ENCODE measurements around the gene ZSCAN31.

Gene ZSCAN31

DNA sequence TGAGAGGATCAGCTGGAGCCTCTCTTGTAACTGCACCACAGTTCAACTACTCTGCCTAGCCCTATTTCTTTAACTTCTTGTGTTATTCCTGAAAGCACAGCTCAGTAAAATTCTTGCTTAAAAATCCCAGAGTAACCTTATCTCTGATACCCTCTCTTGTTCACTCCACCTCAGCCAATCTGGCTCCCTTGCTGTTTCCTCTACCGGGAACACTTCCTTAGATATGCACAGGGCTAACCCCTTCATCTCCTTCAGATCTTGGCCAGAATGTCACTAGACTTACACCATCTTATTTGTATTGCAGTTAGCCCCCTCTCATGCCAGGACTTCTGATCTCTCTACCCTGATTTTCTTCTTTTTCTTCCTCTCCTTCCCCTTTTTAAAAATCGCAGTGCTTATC, 11.2 kb upstream of the ZSCAN31 start:
- WGBS (ENCODE audit: insufficient coverage) = 8% methylated on average over 1 of the region's 2 CpGs
- peaks cover 10 to 25% (median 17%) of the 10 kb centered on the region in 4 experiments for H3K4me1 ChIP-seq (ENCODE audit: control extremely low read depth in 1 of 4, control insufficient read depth in 4 of 4, insufficient read depth in 4 of 4, low read length in 3 of 4)
- no peaks in the 10 kb centered on the region for H3K9me3 ChIP-seq (ENCODE audit: control extremely low read depth in 1 of 5, control insufficient read depth in 4 of 5, insufficient read depth in 2 of 5, low read depth in 1 of 5, low read length in 4 of 5)
- no peak overlapping the region for H3K27ac ChIP-seq (ENCODE audit: insufficient read depth in 1 of 2, low read depth in 1 of 2, low read length in 2 of 2, poor library complexity in 1 of 2, severe bottlenecking in 2 of 2)
- H3K4me3 ChIP-seq (ENCODE audit: control insufficient read depth in 1 of 7, extremely low read depth in 1 of 7, insufficient read depth in 4 of 7, low read depth in 2 of 7, low read length in 6 of 7) = no peak overlapping the region
- H3K36me3 ChIP-seq (ENCODE audit: control insufficient read depth in 4 of 4, insufficient read depth in 4 of 4, low read length in 3 of 4) = no peaks in the 10 kb centered on the region
- CTCF ChIA-PET = interaction anchor here (0.5 to 1.5 kb wide), 5 partner anchors 9 to 64 kb away, joined by 3 to 4 read pairs (median 3); no protein-coding TSS in a partner anchor
- no peaks in the 10 kb centered on the region for H3K27me3 ChIP-seq (replicated peaks in 2 of 5; ENCODE audit: control insufficient read depth in 4 of 5, insufficient read depth in 5 of 5, low read length in 4 of 5)
- DNase-seq = no peak
- POLR2A ChIA-PET = interaction anchor here (3.8 kb wide), 1 partner anchor 11 kb away, joined by 20 read pairs; the partner anchor contains the start of gene ZSCAN31

DNA sequence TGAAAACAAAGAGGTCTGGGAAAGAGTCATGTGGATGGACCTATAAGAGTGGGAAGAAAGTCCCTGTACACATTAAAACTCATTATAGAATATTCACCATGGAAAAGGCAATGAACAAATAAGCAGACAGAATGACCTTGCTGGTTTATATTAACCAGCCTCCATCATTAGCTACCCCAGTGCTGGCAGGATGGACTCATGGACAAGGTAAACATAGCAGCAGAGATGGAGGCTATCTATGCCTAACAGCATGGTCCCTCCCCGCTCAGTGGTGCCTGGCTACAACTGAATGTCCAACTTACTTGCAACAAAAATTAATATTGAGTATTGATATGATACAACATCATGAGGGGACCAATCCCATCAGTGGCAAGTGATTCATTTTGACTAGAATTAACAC, 9.3 kb upstream of the ZSCAN31 start:
- POLR2A ChIA-PET = interaction anchor here (3.8 kb wide), 1 partner anchor 9 kb away, joined by 20 read pairs; the partner anchor contains the start of gene ZSCAN31
- Histone ChIP-seq H3K27ac (ENCODE audit: insufficient read depth in 1 of 2, low read depth in 1 of 2, low read length in 2 of 2, poor library complexity in 1 of 2, severe bottlenecking in 2 of 2) (no peak overlapping the region), H3K27me3 (replicated peaks in 2 of 5; ENCODE audit: control insufficient read depth in 4 of 5, insufficient read depth in 5 of 5, low read length in 4 of 5) (no peaks in the 10 kb centered on the region), H3K9me3 (ENCODE audit: control extremely low read depth in 1 of 5, control insufficient read depth in 4 of 5, insufficient read depth in 2 of 5, low read depth in 1 of 5, low read length in 4 of 5) (peaks cover 0 to 9% (median 0%) of the 10 kb centered on the region in 5 experiments), H3K4me3 (ENCODE audit: control insufficient read depth in 1 of 7, extremely low read depth in 1 of 7, insufficient read depth in 4 of 7, low read depth in 2 of 7, low read length in 6 of 7) (no peak overlapping the region), H3K4me1 (ENCODE audit: control extremely low read depth in 1 of 4, control insufficient read depth in 4 of 4, insufficient read depth in 4 of 4, low read length in 3 of 4) (peaks cover 0 to 10% (median 6%) of the 10 kb centered on the region in 4 experiments), H3K36me3 (ENCODE audit: control insufficient read depth in 4 of 4, insufficient read depth in 4 of 4, low read length in 3 of 4) (no peaks in the 10 kb centered on the region)
- WGBS (ENCODE audit: insufficient coverage) = no CpG with 5 or more reads among the region's 1 CpG
- CTCF ChIA-PET = interaction anchor here (1.9 kb wide), 2 partner anchors 10 to 11 kb away, joined by 4 to 7 read pairs; no protein-coding TSS in a partner anchor
- no peak for DNase-seq

DNA sequence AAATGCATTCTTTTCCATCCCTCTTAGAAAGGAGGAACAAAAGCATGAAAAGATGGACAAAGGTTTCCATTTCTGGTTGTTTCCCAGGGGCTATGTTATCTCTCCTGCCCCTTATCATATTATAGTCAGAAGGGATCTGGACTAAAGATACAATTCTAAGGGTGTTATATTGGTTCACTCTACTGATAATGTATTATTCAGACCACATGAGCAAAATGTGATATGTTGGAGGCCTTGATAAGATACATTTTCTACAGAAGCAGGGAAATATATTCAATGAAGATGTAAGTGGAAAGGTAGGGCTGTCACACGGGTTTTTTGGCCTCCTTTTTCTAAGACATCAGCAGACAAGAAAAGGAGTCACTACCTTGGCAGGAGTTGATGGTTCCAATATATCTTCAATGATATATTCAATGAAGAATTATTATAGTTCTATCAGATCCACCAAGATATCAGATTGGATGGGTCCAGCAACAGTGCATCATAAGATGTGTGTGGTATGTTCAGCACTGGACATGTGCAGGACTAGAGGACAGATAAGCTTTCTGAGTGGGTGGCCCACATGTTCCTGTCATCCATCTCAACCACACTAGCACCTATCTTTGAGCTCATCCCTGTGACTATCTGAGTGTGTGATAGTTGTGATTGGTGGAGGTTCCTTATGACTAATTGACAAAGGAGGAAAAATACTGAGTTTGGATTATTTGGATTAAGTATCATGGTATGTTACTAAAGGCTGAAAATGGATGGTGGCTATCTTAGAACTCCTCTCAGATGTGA, 8.1 kb upstream of the ZSCAN31 start:
- ChIA-PET CTCF (interaction anchor here (1.9 kb wide), 1 partner anchor 12 kb away, joined by 4 read pairs; no protein-coding TSS in a partner anchor), POLR2A (no interaction called here)
- Histone ChIP-seq H3K27me3 (replicated peaks in 2 of 5; ENCODE audit: control insufficient read depth in 4 of 5, insufficient read depth in 5 of 5, low read length in 4 of 5) (no peaks in the 10 kb centered on the region), H3K36me3 (ENCODE audit: control insufficient read depth in 4 of 4, insufficient read depth in 4 of 4, low read length in 3 of 4) (no peaks in the 10 kb centered on the region), H3K9me3 (ENCODE audit: control extremely low read depth in 1 of 5, control insufficient read depth in 4 of 5, insufficient read depth in 2 of 5, low read depth in 1 of 5, low read length in 4 of 5) (peaks cover 0 to 13% (median 1%) of the 10 kb centered on the region in 5 experiments), H3K27ac (ENCODE audit: insufficient read depth in 1 of 2, low read depth in 1 of 2, low read length in 2 of 2, poor library complexity in 1 of 2, severe bottlenecking in 2 of 2) (no peak overlapping the region), H3K4me3 (ENCODE audit: control insufficient read depth in 1 of 7, extremely low read depth in 1 of 7, insufficient read depth in 4 of 7, low read depth in 2 of 7, low read length in 6 of 7) (no peak overlapping the region), H3K4me1 (ENCODE audit: control extremely low read depth in 1 of 4, control insufficient read depth in 4 of 4, insufficient read depth in 4 of 4, low read length in 3 of 4) (peaks cover 0 to 5% (median 4%) of the 10 kb centered on the region in 4 experiments)
- DNase-seq = no peak
- no CpG with 5 or more reads among the region's 1 CpG for WGBS (ENCODE audit: insufficient coverage)

DNA sequence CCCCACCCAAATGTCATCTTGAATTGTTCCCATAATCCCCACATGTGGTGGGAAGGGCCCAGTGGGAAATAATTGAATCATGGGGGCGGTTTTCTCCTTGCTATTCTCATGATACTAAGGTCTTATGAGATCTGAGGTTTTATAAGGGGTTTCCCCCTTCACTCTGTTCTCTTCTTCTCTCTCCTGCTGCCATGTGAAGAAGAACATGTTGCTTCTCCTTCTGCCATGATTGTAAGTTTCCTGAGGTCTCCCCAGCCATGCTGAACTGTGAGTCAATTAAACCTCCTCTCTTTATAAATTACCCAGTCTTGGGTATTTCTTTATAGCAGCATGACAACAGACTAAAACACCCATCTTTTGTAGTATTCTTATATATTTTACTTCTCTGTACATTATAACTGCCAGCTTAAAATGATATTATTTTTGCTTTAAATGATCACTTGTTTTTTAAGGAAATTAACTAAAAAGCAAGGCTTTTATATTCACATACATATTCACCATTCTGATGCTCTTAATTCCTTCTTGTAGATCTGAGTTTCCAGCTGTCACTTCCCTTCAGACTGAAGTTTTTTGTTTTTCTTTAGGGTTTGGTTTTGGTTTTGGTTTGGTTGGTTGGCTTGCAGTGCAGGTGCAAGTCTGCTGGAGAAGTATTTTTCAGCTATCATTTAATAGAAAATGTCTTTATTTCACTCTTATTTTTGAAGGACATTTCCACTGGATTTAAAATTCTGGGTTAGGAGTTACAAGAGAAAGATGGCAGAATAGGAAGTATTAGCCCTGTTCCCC, 4.6 kb upstream of the ZSCAN31 start:
- Histone ChIP-seq H3K4me3 (ENCODE audit: control insufficient read depth in 1 of 7, extremely low read depth in 1 of 7, insufficient read depth in 4 of 7, low read depth in 2 of 7, low read length in 6 of 7) (no peak overlapping the region), H3K27ac (ENCODE audit: insufficient read depth in 1 of 2, low read depth in 1 of 2, low read length in 2 of 2, poor library complexity in 1 of 2, severe bottlenecking in 2 of 2) (no peak overlapping the region), H3K27me3 (replicated peaks in 2 of 5; ENCODE audit: control insufficient read depth in 4 of 5, insufficient read depth in 5 of 5, low read length in 4 of 5) (no peaks in the 10 kb centered on the region), H3K36me3 (ENCODE audit: control insufficient read depth in 4 of 4, insufficient read depth in 4 of 4, low read length in 3 of 4) (no peaks in the 10 kb centered on the region), H3K4me1 (ENCODE audit: control extremely low read depth in 1 of 4, control insufficient read depth in 4 of 4, insufficient read depth in 4 of 4, low read length in 3 of 4) (peaks cover 5 to 26% (median 17%) of the 10 kb centered on the region in 4 experiments), H3K9me3 (ENCODE audit: control extremely low read depth in 1 of 5, control insufficient read depth in 4 of 5, insufficient read depth in 2 of 5, low read depth in 1 of 5, low read length in 4 of 5) (peaks cover 0 to 13% (median 1%) of the 10 kb centered on the region in 5 experiments)
- WGBS (ENCODE audit: insufficient coverage) = 100% methylated on average over 1 of the region's 1 CpG
- CTCF ChIA-PET = interaction anchor here (0.7 kb wide), 1 partner anchor 15 kb away, joined by 3 read pairs; no protein-coding TSS in a partner anchor
- POLR2A ChIA-PET = interaction anchor here (0.7 kb wide), 1 partner anchor 141 kb away, joined by 3 read pairs; no protein-coding TSS in a partner anchor
- DNase-seq = peak in 2 of 3 donors; percentile 65 to 69

DNA sequence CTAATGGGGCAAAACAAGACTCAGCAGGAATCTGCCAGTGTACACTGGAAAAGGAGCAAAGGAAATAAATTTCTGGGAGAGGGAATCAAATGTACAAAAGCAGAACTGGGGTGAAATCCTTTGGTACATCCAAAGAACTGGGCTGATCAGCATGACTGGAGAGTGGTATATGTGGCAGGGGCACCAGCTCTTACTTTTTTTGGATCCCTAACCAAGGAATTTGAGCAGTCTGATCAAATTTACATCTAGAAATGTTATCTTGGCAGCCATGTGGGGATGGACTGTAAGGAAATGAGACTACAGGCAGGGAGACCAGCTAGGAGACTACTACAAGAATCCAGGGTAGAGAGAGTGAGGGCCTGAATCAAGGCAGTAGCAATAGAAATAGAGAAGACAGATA, 1.2 kb upstream of the ZSCAN31 start:
- H3K9me3 ChIP-seq (ENCODE audit: control extremely low read depth in 1 of 5, control insufficient read depth in 4 of 5, insufficient read depth in 2 of 5, low read depth in 1 of 5, low read length in 4 of 5) = peaks cover 0 to 13% (median 1%) of the 10 kb centered on the region in 5 experiments
- POLR2A ChIA-PET = interaction anchor here (0.6 to 2.9 kb wide), 5 partner anchors 10 to 201 kb away, joined by 3 to 20 read pairs (median 11); partner anchors contain the start of gene ZSCAN26
- H3K4me1 ChIP-seq (ENCODE audit: control extremely low read depth in 1 of 4, control insufficient read depth in 4 of 4, insufficient read depth in 4 of 4, low read length in 3 of 4) = peaks cover 9 to 46% (median 28%) of the 10 kb centered on the region in 4 experiments
- no peaks in the 10 kb centered on the region for H3K36me3 ChIP-seq (ENCODE audit: control insufficient read depth in 4 of 4, insufficient read depth in 4 of 4, low read length in 3 of 4)
- CTCF ChIA-PET = interaction anchor here (1.7 to 5.9 kb wide), 3 partner anchors 14 to 47 kb away, joined by 4 to 42 read pairs (median 9); no protein-coding TSS in a partner anchor
- peak in 1 of 3 donors; percentile 31 for DNase-seq
- no peaks in the 10 kb centered on the region for H3K27me3 ChIP-seq (replicated peaks in 2 of 5; ENCODE audit: control insufficient read depth in 4 of 5, insufficient read depth in 5 of 5, low read length in 4 of 5)
- H3K4me3 ChIP-seq (ENCODE audit: control insufficient read depth in 1 of 7, extremely low read depth in 1 of 7, insufficient read depth in 4 of 7, low read depth in 2 of 7, low read length in 6 of 7) = peak overlapping the region in 5 of 7 experiments; percentile 37 to 91 (median 80)
- H3K27ac ChIP-seq (ENCODE audit: insufficient read depth in 1 of 2, low read depth in 1 of 2, low read length in 2 of 2, poor library complexity in 1 of 2, severe bottlenecking in 2 of 2) = peak overlapping the region; percentile 95 to 99

DNA sequence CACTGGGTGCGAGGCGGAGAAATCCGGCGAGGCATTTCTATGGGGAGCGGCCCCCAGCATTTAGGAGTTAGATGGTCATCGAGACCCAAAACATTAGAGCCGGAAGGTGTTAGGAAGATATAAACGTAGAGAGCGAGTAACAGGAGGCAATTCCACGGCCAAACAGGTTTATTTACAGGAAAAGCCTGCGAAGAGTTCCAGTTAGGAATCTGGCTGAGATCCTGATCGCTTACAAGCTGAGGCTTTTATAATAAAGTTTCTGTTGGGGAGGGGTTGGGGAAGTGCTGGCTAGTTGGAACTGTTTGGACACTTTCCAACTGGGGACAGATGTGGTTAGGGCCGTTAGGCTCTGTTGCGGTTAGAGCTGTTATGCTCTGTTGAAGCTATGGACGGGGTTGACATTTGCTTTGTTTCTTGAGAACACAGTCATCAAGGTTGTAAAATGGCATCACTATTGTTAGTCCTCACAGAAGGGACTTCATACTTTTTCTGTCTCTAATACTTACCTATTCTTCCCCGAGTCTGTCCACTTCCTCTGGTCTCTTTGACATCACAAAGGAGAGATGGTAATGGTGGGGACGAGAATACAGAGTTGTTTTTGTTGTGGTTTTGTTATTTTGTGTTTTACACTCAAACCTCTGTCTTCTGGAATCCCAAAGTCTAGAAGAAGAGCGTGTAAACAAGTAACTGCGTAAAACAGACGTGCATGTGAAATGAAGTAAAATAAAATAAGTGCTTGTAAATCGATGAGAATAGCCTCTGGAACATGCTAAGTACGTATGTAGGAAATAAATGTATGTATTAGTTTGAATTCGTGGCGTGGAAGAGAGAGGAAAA, 554 bp upstream of the ZSCAN31 start:
- no peaks in the 10 kb centered on the region for H3K27me3 ChIP-seq (replicated peaks in 2 of 5; ENCODE audit: control insufficient read depth in 4 of 5, insufficient read depth in 5 of 5, low read length in 4 of 5)
- CTCF ChIA-PET = interaction anchor here (1.5 to 5.9 kb wide), 3 partner anchors 9 to 47 kb away, joined by 6 to 42 read pairs (median 9); no protein-coding TSS in a partner anchor
- H3K27ac ChIP-seq (ENCODE audit: insufficient read depth in 1 of 2, low read depth in 1 of 2, low read length in 2 of 2, poor library complexity in 1 of 2, severe bottlenecking in 2 of 2) = peak overlapping the region; percentile 95 to 99
- 19% methylated on average over 20 of the region's 24 CpGs for WGBS (ENCODE audit: insufficient coverage)
- H3K9me3 ChIP-seq (ENCODE audit: control extremely low read depth in 1 of 5, control insufficient read depth in 4 of 5, insufficient read depth in 2 of 5, low read depth in 1 of 5, low read length in 4 of 5) = peaks cover 0 to 15% (median 1%) of the 10 kb centered on the region in 5 experiments
- DNase-seq = peak; percentile 91 to 99 (median 98)
- POLR2A ChIA-PET = interaction anchor here (0.5 to 2.9 kb wide), 11 partner anchors 11 to 470 kb away, joined by 3 to 20 read pairs (median 4); partner anchors contain the start of genes PGBD1, ZKSCAN3, ZSCAN12 and ZSCAN26
- peak overlapping the region; percentile 60 to 96 (median 90) for H3K4me3 ChIP-seq (ENCODE audit: control insufficient read depth in 1 of 7, extremely low read depth in 1 of 7, insufficient read depth in 4 of 7, low read depth in 2 of 7, low read length in 6 of 7)
- no peaks in the 10 kb centered on the region for H3K36me3 ChIP-seq (ENCODE audit: control insufficient read depth in 4 of 4, insufficient read depth in 4 of 4, low read length in 3 of 4)
- peaks cover 9 to 46% (median 28%) of the 10 kb centered on the region in 4 experiments for H3K4me1 ChIP-seq (ENCODE audit: control extremely low read depth in 1 of 4, control insufficient read depth in 4 of 4, insufficient read depth in 4 of 4, low read length in 3 of 4)

Data from common myeloid progenitor, CD34-positive (primary cell).